ENCODE results near the gene ST6GALNAC2.

DNA sequence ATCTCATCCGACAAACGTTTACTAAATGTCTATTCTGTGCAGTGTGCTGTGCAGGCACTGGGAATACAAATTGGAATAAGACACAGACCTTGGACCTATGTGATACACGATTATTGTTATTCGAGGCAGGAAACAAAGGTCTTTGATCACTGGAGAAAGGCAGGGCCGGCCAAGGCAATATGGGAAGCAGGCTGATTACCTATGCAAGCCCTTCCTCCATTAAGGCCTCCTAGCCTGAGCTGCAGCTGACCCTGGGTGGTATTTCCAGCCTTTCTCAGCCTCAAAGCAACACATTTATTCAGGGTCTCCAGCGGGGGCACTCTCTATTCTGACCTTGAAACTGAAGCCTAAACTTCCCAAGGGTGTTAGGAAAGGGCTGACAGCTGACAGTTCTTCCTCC lies 44.5 kb upstream of the ST6GALNAC2 start:
- TF ChIP-seq, protein P1, sequence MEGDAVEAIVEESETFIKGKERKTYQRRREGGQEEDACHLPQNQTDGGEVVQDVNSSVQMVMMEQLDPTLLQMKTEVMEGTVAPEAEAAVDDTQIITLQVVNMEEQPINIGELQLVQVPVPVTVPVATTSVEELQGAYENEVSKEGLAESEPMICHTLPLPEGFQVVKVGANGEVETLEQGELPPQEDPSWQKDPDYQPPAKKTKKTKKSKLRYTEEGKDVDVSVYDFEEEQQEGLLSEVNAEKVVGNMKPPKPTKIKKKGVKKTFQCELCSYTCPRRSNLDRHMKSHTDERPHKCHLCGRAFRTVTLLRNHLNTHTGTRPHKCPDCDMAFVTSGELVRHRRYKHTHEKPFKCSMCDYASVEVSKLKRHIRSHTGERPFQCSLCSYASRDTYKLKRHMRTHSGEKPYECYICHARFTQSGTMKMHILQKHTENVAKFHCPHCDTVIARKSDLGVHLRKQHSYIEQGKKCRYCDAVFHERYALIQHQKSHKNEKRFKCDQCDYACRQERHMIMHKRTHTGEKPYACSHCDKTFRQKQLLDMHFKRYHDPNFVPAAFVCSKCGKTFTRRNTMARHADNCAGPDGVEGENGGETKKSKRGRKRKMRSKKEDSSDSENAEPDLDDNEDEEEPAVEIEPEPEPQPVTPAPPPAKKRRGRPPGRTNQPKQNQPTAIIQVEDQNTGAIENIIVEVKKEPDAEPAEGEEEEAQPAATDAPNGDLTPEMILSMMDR (IDR thresholded peaks at IDR 0.05), result no peak
- TF ChIP-seq POLR2A (IDR thresholded peaks at IDR 0.05) (no peak), POLR2AphosphoS5 (IDR thresholded peaks at IDR 0.05; ENCODE audit: insufficient read depth in 1 of 2, low read depth in 1 of 2) (no peak)
